Measurements from ENCODE around the gene SLCO6A1.

GRCh38 chr5:102483736-102484135 is 15.1 kb downstream of the SLCO6A1 start:
- TF ChIP-seq, protein P1, sequence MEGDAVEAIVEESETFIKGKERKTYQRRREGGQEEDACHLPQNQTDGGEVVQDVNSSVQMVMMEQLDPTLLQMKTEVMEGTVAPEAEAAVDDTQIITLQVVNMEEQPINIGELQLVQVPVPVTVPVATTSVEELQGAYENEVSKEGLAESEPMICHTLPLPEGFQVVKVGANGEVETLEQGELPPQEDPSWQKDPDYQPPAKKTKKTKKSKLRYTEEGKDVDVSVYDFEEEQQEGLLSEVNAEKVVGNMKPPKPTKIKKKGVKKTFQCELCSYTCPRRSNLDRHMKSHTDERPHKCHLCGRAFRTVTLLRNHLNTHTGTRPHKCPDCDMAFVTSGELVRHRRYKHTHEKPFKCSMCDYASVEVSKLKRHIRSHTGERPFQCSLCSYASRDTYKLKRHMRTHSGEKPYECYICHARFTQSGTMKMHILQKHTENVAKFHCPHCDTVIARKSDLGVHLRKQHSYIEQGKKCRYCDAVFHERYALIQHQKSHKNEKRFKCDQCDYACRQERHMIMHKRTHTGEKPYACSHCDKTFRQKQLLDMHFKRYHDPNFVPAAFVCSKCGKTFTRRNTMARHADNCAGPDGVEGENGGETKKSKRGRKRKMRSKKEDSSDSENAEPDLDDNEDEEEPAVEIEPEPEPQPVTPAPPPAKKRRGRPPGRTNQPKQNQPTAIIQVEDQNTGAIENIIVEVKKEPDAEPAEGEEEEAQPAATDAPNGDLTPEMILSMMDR (optimal IDR thresholded peaks at IDR 0.05 in 1 of 3, IDR thresholded peaks at IDR 0.05 in 1 of 3, conservative IDR thresholded peaks at IDR 0.05 in 1 of 3; ENCODE audit: extremely low read depth in 1 of 3, insufficient read depth in 2 of 3, low read length in 3 of 3): no peak
- no peak for TF ChIP-seq EZH2 (IDR thresholded peaks at IDR 0.05; ENCODE audit: low read length)

All from keratinocyte (primary cell).